Endothelial cell of umbilical vein (primary cell): ENCODE measurements around the gene CYTH1. TPM values are rescaled to one million over a fixed set of nuclear protein-coding genes. Genes with fewer than 3 reads are reported as not detected.

ENCODE experiments used
- BruUV-seq: library from RNA; stranded (reverse); fragments of 400-500 nt; replicated peaks from 2 replicates; lab custom pipeline; 2021; lab: Mats Ljungman, UMichigan
- CTCF ChIA-PET: fragments of 300-600, 350-600 bp; sonication (Branson Sonifier 250); formaldehyde crosslinking; loops from one replicate; lab custom pipeline; 2021; ENCODE audit warnings: antibody characterized with exemption, inconsistent platforms; lab: Charles Lee
- POLR2A ChIA-PET: fragments of 300-600, 350-600 bp; sonication (Branson Sonifier 250); formaldehyde crosslinking; loops from one replicate; lab custom pipeline; 2021; ENCODE audit warnings: antibody characterized with exemption, inconsistent platforms; lab: Charles Lee
- DNase-seq: peaks from one replicate; pipeline ENCODE4 v3.0.0-alpha.2; 2011; ENCODE audit warnings: low read depth, low spot score
- FAIRE-seq: peaks from 2 replicates; lab custom pipeline; 2011; peaks lifted over from hg19 to GRCh38; lab: Jason Lieb, UNC
- H2AFZ ChIP-seq: 2 replicates; pipeline ENCODE4 v1.6.0; 2012; ENCODE audit warnings: low read depth, low read length, control low read depth, inconsistent platforms
- H3K27ac ChIP-seq: 2 replicates; pipeline ENCODE4 v1.5.1; 2011; ENCODE audit warnings: low read depth, mild to moderate bottlenecking, control low read depth, low read length, moderate library complexity; ENCODE audit not compliant: insufficient read depth
- H3K27me3 ChIP-seq, 2 experiments: 2 replicates each; pipeline versions ENCODE4 v1.6.0 to v1.6.1; 2011; ENCODE audit warnings: low read length in 2 of 2, mixed read lengths in 1 of 2; ENCODE audit not compliant: control insufficient read depth in 2 of 2, insufficient read depth in 2 of 2
- H3K36me3 ChIP-seq, 2 experiments: 2 replicates in 1 of 2; 3 replicates in 1 of 2; pipeline ENCODE4 v1.5.1; 2011; ENCODE audit warnings: low read length in 2 of 2, mild to moderate bottlenecking in 1 of 2, moderate library complexity in 1 of 2; ENCODE audit not compliant: control insufficient read depth in 2 of 2, insufficient read depth in 2 of 2; ENCODE audit errors: extremely low read depth in 1 of 2
- H3K4me1 ChIP-seq: 3 replicates; pipeline ENCODE4 v1.5.1; 2011; ENCODE audit warnings: mild to moderate bottlenecking, low read length; ENCODE audit not compliant: control insufficient read depth, insufficient read depth; ENCODE audit errors: extremely low read depth
- H3K4me2 ChIP-seq: 2 replicates; pipeline ENCODE4 v1.6.1; 2011; ENCODE audit warnings: low read length, control low read depth, mixed read lengths; ENCODE audit not compliant: insufficient read depth
- H3K4me3 ChIP-seq, 3 experiments: fragments of 200-600 bp in 1 of 3; sonication (generic), shearing (Covaris generic) in 1 of 3; replicated peaks in 1 of 3; 2 replicates each; pipeline ENCODE4 v1.5.1; 2011 to 2016; ENCODE audit warnings: control low read depth in 3 of 3, low read length in 3 of 3, mild to moderate bottlenecking in 2 of 3, inconsistent platforms in 1 of 3, low read depth in 1 of 3, moderate library complexity in 1 of 3; ENCODE audit not compliant: insufficient read depth in 1 of 3
- H3K79me2 ChIP-seq: 2 replicates; pipeline ENCODE4 v1.6.0; 2012; ENCODE audit warnings: low read length, inconsistent platforms; ENCODE audit not compliant: control insufficient read depth, insufficient read depth
- H3K9ac ChIP-seq: replicated peaks from 2 replicates; pipeline ENCODE3; 2011; ENCODE audit warnings: low read length, control low read depth; ENCODE audit not compliant: insufficient read depth; ENCODE audit errors: extremely low read depth
- H3K9me1 ChIP-seq: replicated peaks from 3 replicates; pipeline ENCODE4 v1.6.0; 2011; ENCODE audit warnings: mild to moderate bottlenecking, low read length; ENCODE audit not compliant: control insufficient read depth, insufficient read depth; ENCODE audit errors: extremely low read depth
- H3K9me3 ChIP-seq: replicated peaks from 2 replicates; pipeline ENCODE4 v1.5.1; 2012; ENCODE audit warnings: low read length, inconsistent platforms; ENCODE audit not compliant: control insufficient read depth, insufficient read depth
- H4K20me1 ChIP-seq: replicated peaks from 2 replicates; pipeline ENCODE3; 2011; ENCODE audit warnings: mild to moderate bottlenecking, low read length; ENCODE audit not compliant: control insufficient read depth, insufficient read depth; ENCODE audit errors: extremely low read depth
- EZH2 ChIP-seq: IDR thresholded peaks from 2 replicates; pipeline ENCODE4 v1.6.1; 2012; ENCODE audit warnings: borderline replicate concordance, low read depth, mild to moderate bottlenecking, moderate library complexity, low read length, inconsistent platforms; ENCODE audit not compliant: severe bottlenecking
- FOS ChIP-seq: IDR thresholded peaks from 2 replicates; pipeline ENCODE4 v1.6.1; 2011; ENCODE audit warnings: mild to moderate bottlenecking, low read length, moderate library complexity, borderline replicate concordance; ENCODE audit not compliant: insufficient read depth
- GATA2 ChIP-seq: IDR thresholded peaks from 2 replicates; pipeline ENCODE4 v1.7.0; 2011; ENCODE audit warnings: low read depth, mild to moderate bottlenecking, moderate library complexity, mixed read lengths, low read length; ENCODE audit not compliant: insufficient read length, insufficient read depth
- JUN ChIP-seq: IDR thresholded peaks from 2 replicates; pipeline ENCODE4 v1.6.1; 2011; ENCODE audit warnings: borderline replicate concordance, low read depth; ENCODE audit not compliant: insufficient read length, insufficient read depth
- MYC ChIP-seq: IDR thresholded peaks from one replicate; pipeline ENCODE4 v1.6.1; 2011; ENCODE audit warnings: mild to moderate bottlenecking, low read depth, low read length
- POLR2A ChIP-seq: IDR thresholded peaks from 2 replicates; pipeline ENCODE4 v1.6.1; 2012; ENCODE audit warnings: low read depth, mild to moderate bottlenecking, control low read depth, low read length
- POLR2AphosphoS5 ChIP-seq: IDR thresholded peaks from 2 replicates; pipeline ENCODE4 v1.6.1; 2012; ENCODE audit warnings: low read depth, mild to moderate bottlenecking, control low read depth, low read length, moderate library complexity; ENCODE audit not compliant: insufficient read depth
- dilution Hi-C: fragments of 300-500 bp; cut with MboI; formaldehyde crosslinking; loops from one replicate; pipeline ENCODE4 v1.15.0; 2019; ENCODE audit warnings: low sequenced_read_pairs; ENCODE audit not compliant: extremely low pct_ligation_motif_present
- intact Hi-C: fragments of 100-400 bp; cut with micrococcal nuclease; formaldehyde crosslinking; loops from one replicate; pipeline ENCODE4 v1.10.0; 2022
- polyA plus RNA-seq, 4 experiments: library from polyadenylated mRNA; depleted of rRNA in 3 of 4; stranded (reverse) in 3 of 4; unstranded in 1 of 4; fragments of >200 nt; gene quantifications; 2 replicates each; pipeline versions ENCODE4 v1.2.1 to v1.2.3, GENCODE V29; 2011 to 2012; ENCODE audit warnings: missing spikeins in 1 of 4
- total RNA-seq: library from RNA; stranded (reverse); gene quantifications from 2 replicates; pipeline ENCODE4 v1.2.3, GENCODE V29; 2021
- TF ChIP-seq, protein P1 (sequence below): IDR thresholded peaks from 2 replicates; pipeline ENCODE4 v1.6.1; 2011; ENCODE audit not compliant: insufficient read depth, insufficient read length
- TF ChIP-seq, protein P2 (sequence below), 2 donors: IDR thresholded peaks; 1 replicate in 1 of 2; 2 replicates in 1 of 2; pipeline ENCODE4 v1.5.1; 2011; ENCODE audit warnings: low read length in 2 of 2, mild to moderate bottlenecking in 2 of 2, moderate library complexity in 2 of 2, control low read depth in 1 of 2, inconsistent platforms in 1 of 2, low read depth in 1 of 2; ENCODE audit not compliant: insufficient read depth in 1 of 2; ENCODE audit errors: extremely low read depth in 1 of 2

CYTH1 gene
- total and polyA plus RNA-seq, 2 donors (not counting 3 experiments of a cell fraction or from before 2014, with no cell fraction given): 35.9 to 49.9 TPM

DNA sequence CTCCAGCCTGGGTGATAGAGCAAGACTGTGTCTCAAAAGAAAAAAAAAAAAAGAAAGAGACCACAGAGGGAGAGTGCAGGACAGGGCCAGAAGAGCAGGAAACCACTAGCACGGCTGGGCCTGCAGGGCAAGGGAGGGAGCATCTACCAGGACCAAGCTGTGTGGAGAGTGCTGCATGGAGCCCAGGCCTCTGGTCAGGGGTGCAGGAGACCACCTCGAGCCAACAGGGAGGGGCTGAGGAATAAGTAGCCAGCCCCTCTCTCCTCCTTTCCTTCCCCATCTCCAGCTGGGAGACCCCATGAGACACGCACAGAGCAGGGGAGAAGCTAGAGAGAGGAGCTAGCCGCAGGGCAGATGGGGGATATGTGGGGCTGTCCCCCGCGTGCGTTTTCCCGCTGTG is 137.8 kb downstream of the CYTH1 start:
- no TSS peak for BruUV-seq
- dilution Hi-C loops: loop anchor here (25.0 kb wide), 1 partner anchor 157 kb away; no protein-coding TSS in a partner anchor
- Histone ChIP-seq H3K9me1 (no peaks in the 10 kb centered on the region), H3K9me3 (no peaks in the 10 kb centered on the region), H3K9ac (no peak overlapping the region), H3K4me1 (peaks cover 8% of the 10 kb centered on the region), H3K4me3 (no peak overlapping the region), H4K20me1 (no peaks in the 10 kb centered on the region), H3K36me3 (no peaks in the 10 kb centered on the region), H2AFZ (no peak overlapping the region), H3K79me2 (no peaks in the 10 kb centered on the region), H3K27ac (no peak overlapping the region), H3K27me3 (no peaks in the 10 kb centered on the region), H3K4me2 (no peak overlapping the region)
- TF ChIP-seq, protein P1, sequence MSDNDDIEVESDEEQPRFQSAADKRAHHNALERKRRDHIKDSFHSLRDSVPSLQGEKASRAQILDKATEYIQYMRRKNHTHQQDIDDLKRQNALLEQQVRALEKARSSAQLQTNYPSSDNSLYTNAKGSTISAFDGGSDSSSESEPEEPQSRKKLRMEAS: no peak
- TF ChIP-seq EZH2 (no peak), MYC (no peak), POLR2A (no peak), GATA2 (no peak), FOS (no peak), POLR2AphosphoS5 (no peak), JUN (no peak)
- TF ChIP-seq, protein P2, sequence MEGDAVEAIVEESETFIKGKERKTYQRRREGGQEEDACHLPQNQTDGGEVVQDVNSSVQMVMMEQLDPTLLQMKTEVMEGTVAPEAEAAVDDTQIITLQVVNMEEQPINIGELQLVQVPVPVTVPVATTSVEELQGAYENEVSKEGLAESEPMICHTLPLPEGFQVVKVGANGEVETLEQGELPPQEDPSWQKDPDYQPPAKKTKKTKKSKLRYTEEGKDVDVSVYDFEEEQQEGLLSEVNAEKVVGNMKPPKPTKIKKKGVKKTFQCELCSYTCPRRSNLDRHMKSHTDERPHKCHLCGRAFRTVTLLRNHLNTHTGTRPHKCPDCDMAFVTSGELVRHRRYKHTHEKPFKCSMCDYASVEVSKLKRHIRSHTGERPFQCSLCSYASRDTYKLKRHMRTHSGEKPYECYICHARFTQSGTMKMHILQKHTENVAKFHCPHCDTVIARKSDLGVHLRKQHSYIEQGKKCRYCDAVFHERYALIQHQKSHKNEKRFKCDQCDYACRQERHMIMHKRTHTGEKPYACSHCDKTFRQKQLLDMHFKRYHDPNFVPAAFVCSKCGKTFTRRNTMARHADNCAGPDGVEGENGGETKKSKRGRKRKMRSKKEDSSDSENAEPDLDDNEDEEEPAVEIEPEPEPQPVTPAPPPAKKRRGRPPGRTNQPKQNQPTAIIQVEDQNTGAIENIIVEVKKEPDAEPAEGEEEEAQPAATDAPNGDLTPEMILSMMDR (IDR thresholded peaks at IDR 0.05; ENCODE audit: extremely low read depth in 1 of 2, insufficient read depth in 1 of 2, low read depth in 1 of 2, low read length in 2 of 2): no peak
- DNase-seq (no peak), FAIRE-seq (no peak)
- CTCF ChIA-PET: interaction anchor here (1.6 kb wide), 1 partner anchor 9 kb away, joined by 5 read pairs; no protein-coding TSS in a partner anchor
- intact Hi-C loops: no loop called here
- POLR2A ChIA-PET: no interaction called here
